Stimulated activated CD8-positive, alpha-beta memory T cell treated with anti-CD3 and anti-CD28 coated beads, Interleukin-12 subunit alpha, Interleukin-12 subunit beta, amount 100 ng/mL, for 24 hours (primary cell): ENCODE data around the gene UCHL3.
"Not testable (repeated sequence)": the region's sequence is repeated elsewhere in the genome, so short reads cannot be mapped to it uniquely, and the experiment has no call there.

ENCODE experiments used
- DNase-seq: peaks from one replicate; pipeline ENCODE4 v3.0.0-alpha.2; 2020; ENCODE audit errors: extremely low read depth

Gene UCHL3

GRCh38 chr13:75549262-75550158 is at the start of gene UCHL3:
Gene UCHL3, plus strand, starts transcription at chr13:75549791. Its CDS starts 30 bp downstream, at chr13:75549821.
- DNase-seq, result peak; percentile 89

- no peak for DNase-seq
Observed at GRCh38 chr13:75505327-75505726, 44.3 kb upstream of the UCHL3 start.

DNA sequence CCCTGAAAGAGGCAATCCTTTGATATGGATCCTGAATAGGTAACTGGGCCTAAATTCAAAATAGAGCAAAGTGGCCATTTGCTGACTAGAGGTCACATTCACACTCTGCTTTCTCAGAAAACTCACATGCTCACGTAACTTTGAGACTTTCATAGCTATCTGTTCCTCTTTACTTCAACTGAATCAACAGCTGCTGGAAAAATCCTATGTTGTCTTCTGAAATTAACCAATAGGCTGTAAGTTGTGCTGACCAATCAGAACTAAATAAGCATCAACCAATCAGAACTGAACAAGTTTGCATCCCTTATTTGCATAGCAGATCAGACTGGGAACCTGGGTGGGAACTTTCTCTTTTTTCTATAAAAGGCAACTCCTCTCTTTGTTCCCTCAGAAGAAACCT is 43.6 kb upstream of the UCHL3 start:
- DNase-seq, result no peak

DNA sequence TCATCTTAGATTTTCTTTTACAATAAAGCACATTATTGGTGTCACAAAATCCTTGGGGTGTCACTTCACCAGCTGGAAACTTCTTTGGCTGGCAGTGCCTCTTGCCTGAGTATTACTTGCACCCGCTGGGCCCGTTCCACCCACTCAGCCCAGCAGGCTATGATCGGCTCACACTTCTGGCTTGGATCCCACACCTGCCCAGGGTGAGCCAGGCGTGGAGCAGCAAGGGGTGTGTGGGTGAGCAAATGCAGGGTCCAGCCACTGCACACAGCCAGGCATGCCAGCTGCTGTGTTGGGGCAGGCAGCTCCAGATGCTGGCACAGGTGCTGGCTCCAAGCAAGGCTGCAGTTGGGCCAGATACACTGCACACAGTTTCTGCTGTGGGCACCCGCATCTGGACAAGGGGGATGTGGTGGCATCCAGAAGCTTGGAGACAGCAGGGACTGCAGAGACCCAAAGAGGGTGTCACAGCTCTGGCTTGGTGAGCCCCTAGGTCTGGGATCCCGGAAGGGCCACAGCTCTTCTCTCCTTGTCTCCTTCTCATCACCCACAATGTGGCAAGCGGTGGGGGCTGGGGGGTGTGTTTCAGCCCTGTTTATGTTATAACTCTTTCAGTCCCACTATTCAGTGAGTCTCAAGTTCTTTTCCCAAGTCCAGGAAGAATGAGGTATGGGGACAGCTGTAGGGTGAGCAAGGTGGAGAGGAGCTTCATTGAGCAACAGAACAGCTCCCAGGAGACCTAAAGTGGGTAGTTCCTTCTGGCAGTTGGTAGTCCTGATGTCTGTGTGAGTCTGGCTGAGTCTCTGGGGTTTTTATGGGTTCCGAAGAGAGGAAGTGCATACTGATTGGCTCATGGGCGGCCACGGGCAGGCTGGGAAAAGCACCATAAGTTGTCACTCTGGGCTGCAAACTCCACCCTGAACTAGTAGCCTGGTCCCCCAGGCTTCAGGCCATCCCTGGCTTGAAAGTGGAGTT is 42.3 kb upstream of the UCHL3 start:
- no peak for DNase-seq

GRCh38 chr13:75508002-75508548 is 41.5 kb upstream of the UCHL3 start:
- no peak for DNase-seq

- DNase-seq, result no peak
Observed at GRCh38 chr13:75511051-75511625, 38.5 kb upstream of the UCHL3 start.

DNA sequence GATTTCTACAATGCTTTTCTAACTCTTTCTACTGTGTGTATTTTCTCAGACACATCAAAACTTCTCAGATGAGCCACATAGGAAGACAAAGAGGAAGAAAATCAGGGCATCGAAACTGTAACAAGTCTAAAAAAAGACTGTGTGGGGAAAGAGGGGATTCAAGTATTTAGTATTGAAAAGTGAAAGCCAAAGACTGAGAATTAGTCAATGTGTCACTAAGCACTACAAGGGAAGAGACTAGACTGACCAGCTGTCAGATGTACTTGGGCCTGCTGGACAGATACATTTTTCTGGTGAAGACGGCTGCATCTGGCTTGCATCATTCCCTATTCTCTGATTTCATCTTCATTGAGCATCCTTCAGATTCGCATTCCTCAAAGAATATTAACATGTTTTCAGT is 37.3 kb upstream of the UCHL3 start:
- DNase-seq, result no peak

- DNase-seq, result no peak
Observed at GRCh38 chr13:75513271-75513670, 36.3 kb upstream of the UCHL3 start.

GRCh38 chr13:75514080-75514995 is 35.3 kb upstream of the UCHL3 start:
- no peak for DNase-seq

- DNase-seq, result no peak
Observed at GRCh38 chr13:75518439-75519088, 31.0 kb upstream of the UCHL3 start.

DNA sequence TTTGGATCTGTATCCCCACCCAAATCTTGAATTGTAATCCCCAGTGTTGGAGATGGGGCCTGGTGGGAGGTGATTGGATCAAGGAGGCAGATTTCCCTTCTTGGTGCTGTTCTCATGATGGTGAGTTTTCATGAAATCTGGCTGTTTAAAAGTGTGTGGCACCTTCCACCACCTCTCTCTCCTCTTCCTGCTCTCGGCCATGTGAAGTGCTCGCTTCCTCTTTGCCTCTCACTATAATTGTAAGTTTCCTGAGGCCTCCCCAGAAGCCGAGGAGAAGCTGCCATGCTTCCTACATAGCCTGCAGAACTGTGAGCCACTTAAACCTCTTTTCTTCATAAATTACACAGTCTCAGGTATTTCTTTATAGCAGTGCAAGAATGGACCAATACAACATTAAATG is 27.6 kb upstream of the UCHL3 start:
- DNase-seq, result no peak

DNA sequence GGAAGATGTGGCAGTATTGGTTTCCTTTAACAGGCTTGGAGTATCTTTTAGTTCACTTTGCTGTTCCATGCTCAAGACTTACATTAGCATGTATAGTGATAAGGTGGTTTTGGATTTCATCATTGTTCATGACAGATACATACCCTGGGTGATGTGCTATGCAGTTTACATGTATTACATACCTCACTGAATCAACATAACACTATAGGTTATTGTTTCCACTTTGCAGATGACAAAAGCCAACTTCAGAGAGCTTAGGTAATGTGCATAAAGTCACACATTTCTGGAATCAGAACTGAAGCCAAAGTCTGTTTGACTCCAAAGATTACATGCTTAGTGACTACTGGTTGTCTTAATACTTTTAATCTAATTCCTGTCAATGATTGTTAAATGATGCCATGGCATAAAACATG is 19.0 kb upstream of the UCHL3 start:
- no peak for DNase-seq

DNA sequence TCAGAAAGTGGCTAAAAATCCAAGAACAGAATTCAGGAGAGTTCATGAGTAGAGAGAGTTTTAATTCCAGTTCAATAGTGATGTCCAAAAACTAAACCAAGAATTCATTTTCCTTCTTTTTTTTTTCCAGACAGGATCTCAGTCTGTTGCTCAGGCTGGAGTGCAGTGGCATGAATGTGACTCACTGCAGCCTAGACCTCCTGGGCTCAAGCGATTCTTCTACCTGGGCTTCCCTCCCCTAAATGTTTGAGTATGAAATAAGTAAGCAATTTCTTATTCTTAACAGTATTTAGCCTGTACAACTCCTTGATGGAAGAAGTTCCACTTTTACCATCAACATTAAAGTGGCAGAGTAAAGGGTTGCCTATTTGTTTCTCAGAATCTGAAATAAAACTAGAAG is 15.7 kb upstream of the UCHL3 start:
- DNase-seq, result no peak

DNA sequence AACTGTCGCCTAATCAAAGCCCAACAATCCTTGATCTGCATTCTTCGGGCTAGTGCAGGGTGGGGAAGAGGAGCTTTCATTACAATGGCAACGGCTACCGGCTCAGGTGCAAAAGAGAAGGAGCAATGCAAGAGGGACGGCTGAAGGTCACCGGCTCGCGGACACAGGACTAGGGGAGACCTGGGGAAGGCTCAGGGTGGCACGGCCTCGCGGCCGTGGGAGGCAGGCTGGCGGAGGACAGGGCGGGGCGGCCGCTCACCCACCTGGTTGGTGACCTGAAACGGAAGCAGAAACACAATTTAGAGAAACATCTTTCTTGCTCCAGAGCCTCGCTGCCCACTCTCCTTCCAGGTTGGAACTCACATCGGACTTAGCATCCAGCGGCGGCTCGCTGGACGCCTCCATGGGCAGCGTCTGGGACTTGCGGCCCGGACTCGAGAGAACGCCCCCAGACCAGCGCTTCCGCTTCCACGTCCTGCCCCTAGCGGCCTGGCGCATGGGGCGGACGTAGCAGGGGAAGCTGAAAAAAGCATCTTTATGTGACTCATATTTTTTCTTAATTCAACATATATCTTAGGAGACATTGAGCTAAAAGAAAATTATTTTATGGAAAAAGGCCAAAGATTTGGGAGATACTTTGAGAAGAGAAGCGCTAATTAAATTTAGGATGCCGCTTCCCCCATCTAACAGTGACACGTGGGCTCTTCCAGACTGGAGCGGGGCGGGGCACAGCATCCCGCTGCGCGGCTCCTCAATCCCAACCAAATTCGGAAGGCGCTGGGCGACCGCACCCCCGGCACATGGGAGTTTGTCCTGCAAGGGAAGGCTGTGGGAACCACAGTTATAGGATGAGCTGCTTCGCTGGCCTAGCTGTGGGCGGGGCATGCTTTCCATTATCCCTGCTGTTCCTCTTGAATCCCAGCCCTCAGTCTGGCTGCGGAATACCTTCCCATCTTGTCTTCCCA is 11.9 kb upstream of the UCHL3 start, which contains the start of gene COMMD6:
TSS of gene COMMD6 (minus strand) at position 441 of the 965 bp plus-strand sequence. CDS start at position 405, 36 bp downstream.
- DNase-seq, result peak; percentile 30

GRCh38 chr13:75541287-75541686 is 8.3 kb upstream of the UCHL3 start:
- no peak for DNase-seq

DNA sequence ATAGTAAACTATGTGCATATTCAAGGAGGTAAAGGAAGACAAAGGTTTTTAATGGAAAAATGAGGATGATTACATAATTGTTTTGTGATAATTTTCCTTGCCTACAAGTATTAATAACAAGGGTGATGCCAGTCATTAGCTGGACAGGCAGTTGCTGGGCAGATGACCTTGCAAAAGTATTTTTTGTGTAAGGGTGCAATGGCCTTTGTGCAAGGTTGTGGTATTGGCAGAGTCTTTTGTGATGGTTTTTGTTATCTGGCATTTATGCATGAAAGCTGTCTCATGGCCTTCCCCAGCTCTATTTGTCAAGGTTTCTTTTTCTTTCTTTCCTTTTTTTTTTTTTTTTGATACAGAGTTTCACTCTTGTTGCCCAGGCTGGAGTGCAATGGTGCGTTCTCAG is 7.6 kb upstream of the UCHL3 start:
- no peak for DNase-seq

- no peak for DNase-seq
Observed at GRCh38 chr13:75544681-75545330, 4.8 kb upstream of the UCHL3 start.

DNA sequence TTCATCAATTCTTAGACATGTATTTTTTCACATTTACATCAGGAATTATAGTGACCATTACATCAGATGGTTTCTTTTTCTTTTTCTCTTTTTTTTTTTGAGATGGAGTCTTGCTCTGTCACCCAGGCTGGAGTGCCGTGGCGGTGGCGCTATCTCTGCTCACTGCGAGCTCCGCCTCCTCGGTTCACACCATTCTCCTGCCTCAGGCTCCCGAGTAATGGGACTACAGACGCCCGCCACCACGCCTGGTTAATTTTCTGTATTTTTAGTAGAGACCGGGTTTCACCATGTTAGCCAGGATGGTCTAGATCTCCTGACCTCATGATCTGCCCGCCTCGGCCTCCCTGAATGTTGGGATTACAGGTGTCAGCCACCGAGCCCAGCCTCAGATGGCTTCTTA is 4.2 kb upstream of the UCHL3 start:
- not testable (repeated sequence) for DNase-seq
